K562 (cell line): ENCODE results near the gene MGAT5. TPM values are rescaled to one million over a fixed set of nuclear protein-coding genes. Genes with fewer than 3 reads are reported as not detected.

Experiments used
- ATAC-seq: fragments of 200-7000 bp; cut with Tn5 transposase; 3 replicates; pipeline ENCODE4 v1.9.1; 2020; ENCODE audit warnings: moderate library complexity
- BruUV-seq: library from RNA; stranded (reverse); fragments of 400-500 nt; replicated peaks from 2 replicates; lab custom pipeline; 2021; lab: Mats Ljungman, UMichigan
- CTCF ChIA-PET: fragments of 300-600 bp; formaldehyde crosslinking; extraction: SDS; loops from one replicate; lab custom pipeline; 2021; ENCODE audit warnings: low intra/inter-chr PET ratio; lab: Yijun Ruan, JAX
- POLR2A ChIA-PET: fragments of 300-600, 350-650 bp; sonication (Branson Sonifier 250); formaldehyde crosslinking; extraction: SDS; loops from one replicate; lab custom pipeline; 2021; ENCODE audit warnings: antibody characterized with exemption, inconsistent platforms; lab: Yijun Ruan, JAX
- DNase-seq, 4 experiments: peaks; one replicate each; pipeline versions ENCODE4 v3.0.0 to v3.0.0-alpha.2; 2011 to 2018; ENCODE audit warnings: low spot score in 3 of 4, mixed read lengths in 3 of 4; ENCODE audit errors: extremely low read depth in 1 of 4
- FAIRE-seq: peaks from 2 replicates; lab custom pipeline; 2011; peaks lifted over from hg19 to GRCh38; lab: Jason Lieb, UNC
- H2AFZ ChIP-seq: 2 replicates; pipeline ENCODE4 v1.6.0; 2011; ENCODE audit warnings: low read depth, low read length, control low read depth, inconsistent platforms
- H3K27ac ChIP-seq: fragments of 200-600 bp; 3 replicates; pipeline ENCODE4 v1.8.0; 2011; ENCODE audit warnings: low read depth, mild to moderate bottlenecking, control low read depth, inconsistent platforms, low read length, moderate library complexity, mixed read lengths; ENCODE audit errors: extremely low read depth
- H3K27me3 ChIP-seq, 2 experiments: fragments of 300-600 bp in 1 of 2; 2 replicates in 1 of 2; 3 replicates in 1 of 2; pipeline versions ENCODE4 v1.6.0 to v1.8.0; 2011; ENCODE audit warnings: inconsistent platforms in 2 of 2, low read length in 2 of 2, mild to moderate bottlenecking in 1 of 2, mixed read lengths in 1 of 2, moderate library complexity in 1 of 2; ENCODE audit not compliant: control insufficient read depth in 2 of 2, insufficient read depth in 2 of 2
- H3K36me3 ChIP-seq: fragments of 300-600 bp; 3 replicates; pipeline ENCODE4 v1.8.0; 2011; ENCODE audit warnings: mild to moderate bottlenecking, low read length, inconsistent platforms; ENCODE audit not compliant: control insufficient read depth, insufficient read depth
- H3K4me1 ChIP-seq, 2 experiments: fragments of 200-600 bp in 1 of 2; replicated peaks in 1 of 2; 2 replicates in 1 of 2; 3 replicates in 1 of 2; pipeline versions ENCODE4 v1.5.1 to v1.8.0; 2011; ENCODE audit warnings: inconsistent platforms in 2 of 2, low read length in 2 of 2, mild to moderate bottlenecking in 1 of 2, mixed read lengths in 1 of 2, moderate library complexity in 1 of 2; ENCODE audit not compliant: control insufficient read depth in 2 of 2, insufficient read depth in 2 of 2
- H3K4me2 ChIP-seq: 2 replicates; pipeline ENCODE4 v1.6.1; 2011; ENCODE audit warnings: low read length, control low read depth, inconsistent platforms, mixed read lengths; ENCODE audit not compliant: insufficient read depth
- H3K4me3 ChIP-seq: fragments of 200-600 bp; sonication (generic), shearing (Covaris generic); 2 replicates; pipeline ENCODE4 v1.5.1; 2016; ENCODE audit warnings: control low read depth, inconsistent platforms
- H3K79me2 ChIP-seq: fragments of 200-600 bp; 3 replicates; pipeline ENCODE4 v1.8.0; 2011; ENCODE audit warnings: low read length, inconsistent platforms; ENCODE audit not compliant: control insufficient read depth, insufficient read depth
- H3K9ac ChIP-seq, 2 experiments: 2 replicates each; pipeline versions ENCODE4 v1.6.0 to v1.6.1; 2011; ENCODE audit warnings: low read depth in 2 of 2, low read length in 2 of 2, control low read depth in 1 of 2, inconsistent platforms in 1 of 2, mild to moderate bottlenecking in 1 of 2, mixed read lengths in 1 of 2; ENCODE audit not compliant: insufficient read depth in 1 of 2
- H3K9me1 ChIP-seq: one replicate; pipeline ENCODE4 v1.6.0; 2011; ENCODE audit warnings: inconsistent platforms, mild to moderate bottlenecking, low read length, moderate library complexity; ENCODE audit not compliant: control insufficient read depth, insufficient read depth
- H3K9me3 ChIP-seq: replicated peaks from 2 replicates; pipeline ENCODE4 v1.5.1; 2011; ENCODE audit warnings: low read depth, low read length, inconsistent platforms; ENCODE audit not compliant: control insufficient read depth, insufficient read depth
- H4K20me1 ChIP-seq: replicated peaks from 2 replicates; pipeline ENCODE4 v1.6.1; 2011; ENCODE audit warnings: low read length, inconsistent platforms, mixed read lengths; ENCODE audit not compliant: control insufficient read depth, insufficient read depth
- BRF1 ChIP-seq: IDR thresholded peaks from 3 replicates; pipeline ENCODE4 v1.6.1; 2011; ENCODE audit warnings: borderline replicate concordance, mild to moderate bottlenecking; ENCODE audit not compliant: insufficient read length; ENCODE audit errors: extremely low read depth
- HDAC1 ChIP-seq, 2 experiments: fragments of 450-650 bp; IDR thresholded peaks; 2 replicates each; pipeline ENCODE4 v1.6.1; 2016 to 2017; ENCODE audit warnings: inconsistent platforms in 1 of 2, mild to moderate bottlenecking in 1 of 2, moderate library complexity in 1 of 2
- HOXB6 ChIP-seq: fragments of 250-450 bp; sonication (Bioruptor Pico); IDR thresholded peaks from 2 replicates; pipeline ENCODE4 v1.5.1; 2022; ENCODE audit warnings: mild to moderate bottlenecking, borderline replicate concordance
- KLF6 ChIP-seq: fragments of 250-450 bp; sonication (Bioruptor Pico); IDR thresholded peaks from 2 replicates; pipeline ENCODE4 v1.4.0; 2020; ENCODE audit warnings: mild to moderate bottlenecking, moderate library complexity, borderline replicate concordance
- NFXL1 ChIP-seq: fragments of 450-650 bp; formaldehyde crosslinking; IDR thresholded peaks from 2 replicates; pipeline ENCODE4 v1.4.0; 2021; ENCODE audit warnings: mild to moderate bottlenecking
- TARDBP ChIP-seq: fragments of 450-650 bp; IDR thresholded peaks from 2 replicates; pipeline ENCODE4 v1.6.1; 2016
- TBP ChIP-seq: optimal IDR thresholded peaks from 2 replicates; pipeline ENCODE3; 2011; ENCODE audit warnings: low read depth, low read length, improper control_type of control experiment
- WGBS: fragments of 100-300 bp; shearing (Covaris generic); methylation state at CpG from one replicate; pipeline ENCODE4 v1.1.6; 2016; ENCODE audit warnings: low coverage, mixed read lengths; ENCODE audit not compliant: insufficient coverage; ENCODE audit errors: missing lambda C conversion rate; 5-methylcytosine and 5-hydroxymethylcytosine counted together
- in situ Hi-C: fragments of 300-500 bp; cut with MboI; formaldehyde crosslinking; loops from 4 replicates; pipeline ENCODE4 v1.15.0; 2018; ENCODE audit warnings: inconsistent platforms, mixed read lengths
- intact Hi-C: fragments of 100-400 bp; cut with micrococcal nuclease; formaldehyde crosslinking; loops from 2 replicates; pipeline ENCODE4 v1.14.2; 2022
- polyA plus RNA-seq, 8 experiments: library from polyadenylated mRNA; depleted of rRNA in 4 of 8; stranded (reverse) in 5 of 8; unstranded in 3 of 8; fragments of >200 nt; fragmentation: Nextera tagmentation in 2 of 8; fragmentation: Illumina TruSeq in 1 of 8; extraction: Ambion mirVana in 2 of 8; extraction: Trizol in 1 of 8; gene quantifications; 2 replicates each; pipeline versions ENCODE4 v1.2.1 to v1.2.3, GENCODE V29; 2011 to 2014; ENCODE audit warnings: inconsistent platforms in 1 of 8, missing spikeins in 1 of 8
- total RNA-seq, 7 experiments: library from RNA; depleted of rRNA in 6 of 7; stranded (reverse); fragments of >200 nt in 6 of 7; fragmentation: Illumina TruSeq in 2 of 7; extraction: Trizol in 2 of 7; gene quantifications; 2 replicates each; pipeline versions ENCODE4 v1.2.1 to v1.2.3, GENCODE V29; 2011 to 2021; ENCODE audit warnings: low replicate concordance in 1 of 7

Gene MGAT5
- total and polyA plus RNA-seq, 9 of the 15 experiments (the other 6 are each of a cell fraction or from before 2014, with no cell fraction given) = 1.6 to 18.6 (median 11.1) TPM

GRCh38 chr2:134438371-134438770 lies 184.5 kb downstream of the MGAT5 start (continued):
- no peak for TF ChIP-seq HDAC1 (IDR thresholded peaks at IDR 0.05)
- no peak for TF ChIP-seq NFXL1 (CRISPR knock-in tag)
- TF ChIP-seq KLF6 = no peak
- TF ChIP-seq HOXB6 (CRISPR knock-in tag) = no peak

GRCh38 chr2:134440336-134440909 lies 186.6 kb downstream of the MGAT5 start:
- no peaks in the 10 kb centered on the region for H3K79me2 ChIP-seq
- TF ChIP-seq TARDBP = no peak
- no peak for TF ChIP-seq BRF1
- no peak for TF ChIP-seq TBP
- H3K27ac ChIP-seq = no peak overlapping the region
- H2AFZ ChIP-seq = no peak overlapping the region
- in situ Hi-C loops (no loop called here), intact Hi-C loops (no loop called here)
- no peaks in the 10 kb centered on the region; the same call in 2 of the 3 replicates for H3K36me3 ChIP-seq
- H3K9me1 ChIP-seq = peaks cover 3% of the 10 kb centered on the region
- POLR2A ChIA-PET = no interaction called here
- ATAC-seq (no peak), FAIRE-seq (no peak), DNase-seq (no peak)
- no peak overlapping the region for H3K4me3 ChIP-seq
- H4K20me1 ChIP-seq = no peaks in the 10 kb centered on the region; the same call in 1 of the 2 replicates
- H3K4me1 ChIP-seq = no peaks in the 10 kb centered on the region
- CTCF ChIA-PET = no interaction called here
- H3K9ac ChIP-seq = no peak overlapping the region
- BruUV-seq = no TSS peak
- WGBS = 80% methylated on average over 16 of the region's 16 CpGs
- H3K9me3 ChIP-seq = no peaks in the 10 kb centered on the region
- H3K4me2 ChIP-seq = no peak overlapping the region
- H3K27me3 ChIP-seq = no peaks in the 10 kb centered on the region
